Hepatocyte (in vitro differentiated cells): Measurements from ENCODE around the gene CPLX1. TPM values are rescaled to one million over a fixed set of nuclear protein-coding genes. Genes with fewer than 3 reads are reported as not detected.

ENCODE experiments used
- DNase-seq: peaks from one replicate; pipeline ENCODE4 v3.0.0-alpha.2; 2016; ENCODE audit warnings: low spot score
- H2AFZ ChIP-seq: fragments of 200-600 bp; sonication (generic); 2 replicates; pipeline ENCODE4 v1.6.0; 2016; ENCODE audit warnings: antibody characterized with exemption, mild to moderate bottlenecking
- H3K27ac ChIP-seq: fragments of 200-600 bp; sonication (generic); 2 replicates; pipeline ENCODE4 v1.5.1; 2016; ENCODE audit warnings: mild to moderate bottlenecking
- H3K27me3 ChIP-seq: fragments of 200-600 bp; sonication (generic); 2 replicates; pipeline ENCODE4 v1.6.1; 2016
- H3K36me3 ChIP-seq: fragments of 200-600 bp; sonication (generic); replicated peaks from 2 replicates; pipeline ENCODE4 v1.5.1; 2016; ENCODE audit warnings: low read depth; ENCODE audit not compliant: insufficient read depth
- H3K4me1 ChIP-seq: fragments of 200-600 bp; sonication (generic); 2 replicates; pipeline ENCODE4 v1.5.1; 2016; ENCODE audit warnings: mild to moderate bottlenecking, moderate library complexity; ENCODE audit not compliant: insufficient read depth
- H3K4me2 ChIP-seq: fragments of 200-600 bp; sonication (generic); 2 replicates; pipeline ENCODE4 v1.6.0; 2016
- H3K4me3 ChIP-seq: fragments of 200-600 bp; sonication (generic); 2 replicates; pipeline ENCODE4 v1.5.1; 2016; ENCODE audit warnings: mild to moderate bottlenecking
- H3K79me2 ChIP-seq: fragments of 200-600 bp; sonication (generic); 2 replicates; pipeline ENCODE4 v1.6.0; 2017; ENCODE audit warnings: mild to moderate bottlenecking
- H3K9me2 ChIP-seq: fragments of 200-600 bp; sonication (generic); replicated peaks from 2 replicates; pipeline ENCODE4 v1.6.0; 2017; ENCODE audit warnings: mild to moderate bottlenecking; ENCODE audit not compliant: insufficient read depth
- H3K9me3 ChIP-seq: fragments of 200-600 bp; sonication (generic); 2 replicates; pipeline ENCODE4 v1.5.1; 2016; ENCODE audit warnings: low read depth, mild to moderate bottlenecking
- H4K20me1 ChIP-seq: fragments of 200-600 bp; sonication (generic); 2 replicates; pipeline ENCODE4 v1.6.0; 2016; ENCODE audit warnings: mild to moderate bottlenecking; ENCODE audit not compliant: insufficient read depth, poor library complexity, severe bottlenecking
- CTCF ChIP-seq: fragments of 200-600 bp; sonication (generic); IDR thresholded peaks from 2 replicates; pipeline ENCODE4 v1.5.1; 2016; ENCODE audit warnings: antibody characterized with exemption, mild to moderate bottlenecking; ENCODE audit not compliant: poor library complexity
- EZH2 ChIP-seq: fragments of 200-600 bp; sonication (generic); IDR thresholded peaks from 2 replicates; pipeline ENCODE4 v1.6.1; 2016; ENCODE audit warnings: antibody characterized with exemption, mild to moderate bottlenecking, borderline replicate concordance
- EZH2phosphoT487 ChIP-seq: fragments of 200-600 bp; sonication (generic); IDR thresholded peaks from one replicate; pipeline ENCODE4 v1.6.1; 2018; ENCODE audit warnings: antibody characterized with exemption, mild to moderate bottlenecking, low read depth, moderate library complexity; ENCODE audit not compliant: unreplicated experiment, severe bottlenecking
- WGBS: methylation state at CpG from one replicate; pipeline ENCODE4 v1.1.6; 2016; ENCODE audit warnings: low lambda C conversion rate; ENCODE audit errors: missing lambda C conversion rate; 5-methylcytosine and 5-hydroxymethylcytosine counted together
- polyA plus RNA-seq: library from polyadenylated mRNA; unstranded; fragments of >200 nt; fragmentation: Nextera tagmentation; extraction: Ambion mirVana; gene quantifications from 2 replicates; pipeline ENCODE4 v1.2.1, GENCODE V29; 2016
- total RNA-seq: library from RNA; depleted of rRNA; stranded (reverse); fragments of >200 nt; gene quantifications from 2 replicates; pipeline ENCODE4 v1.2.3, GENCODE V29; 2014

The CPLX1 gene
- total and polyA plus RNA-seq, 2 experiments from 2014 or later: 0.30 to 2.0 TPM

GRCh38 chr4:749698-750666 lies 75.9 kb downstream of the CPLX1 start:
- 95% methylated on average over 20 of the region's 20 CpGs for WGBS
- no peak overlapping the region for H3K4me2 ChIP-seq
- H3K27me3 ChIP-seq: no peaks in the 10 kb centered on the region
- no peaks in the 10 kb centered on the region for H3K9me2 ChIP-seq
- no peaks in the 10 kb centered on the region for H3K9me3 ChIP-seq
- DNase-seq: no peak
- H4K20me1 ChIP-seq: peaks cover 34% of the 10 kb centered on the region
- peaks cover 37% of the 10 kb centered on the region for H3K79me2 ChIP-seq
- no peak overlapping the region for H3K27ac ChIP-seq
- H2AFZ ChIP-seq: no peak overlapping the region
- H3K4me1 ChIP-seq: no peaks in the 10 kb centered on the region
- no peak overlapping the region for H3K4me3 ChIP-seq
- TF ChIP-seq EZH2phosphoT487 (no peak), CTCF (no peak)
- H3K36me3 ChIP-seq: no peaks in the 10 kb centered on the region

- Histone ChIP-seq H3K4me1 (no peaks in the 10 kb centered on the region), H3K27me3 (no peaks in the 10 kb centered on the region), H3K4me2 (no peak overlapping the region), H3K9me3 (no peaks in the 10 kb centered on the region), H3K79me2 (peaks cover 37% of the 10 kb centered on the region), H3K4me3 (no peak overlapping the region), H3K36me3 (no peaks in the 10 kb centered on the region), H3K9me2 (no peaks in the 10 kb centered on the region), H4K20me1 (peaks cover 31% of the 10 kb centered on the region), H3K27ac (no peak overlapping the region), H2AFZ (no peak overlapping the region)
- WGBS: 96% methylated on average over 19 of the region's 19 CpGs
- DNase-seq: no peak
- TF ChIP-seq CTCF (no peak), EZH2phosphoT487 (no peak), EZH2 (no peak)
These were observed 77.5 kb downstream of the CPLX1 start for GRCh38 chr4:748461-748860.

GRCh38 chr4:747546-748170 lies 78.3 kb downstream of the CPLX1 start:
- Histone ChIP-seq H3K9me3 (no peaks in the 10 kb centered on the region), H3K36me3 (no peaks in the 10 kb centered on the region), H3K27me3 (no peaks in the 10 kb centered on the region), H3K4me3 (no peak overlapping the region), H3K4me2 (no peak overlapping the region), H3K9me2 (no peaks in the 10 kb centered on the region), H3K27ac (no peak overlapping the region), H4K20me1 (peaks cover 34% of the 10 kb centered on the region), H2AFZ (no peak overlapping the region), H3K79me2 (peaks cover 33% of the 10 kb centered on the region), H3K4me1 (no peaks in the 10 kb centered on the region)
- 95% methylated on average over 14 of the region's 34 CpGs for WGBS
- TF ChIP-seq EZH2 (no peak), CTCF (no peak), EZH2phosphoT487 (no peak)
- no peak for DNase-seq
